Hepatocyte (in vitro differentiated cells): Measurements from ENCODE around the gene CHST6.
"Not testable (repeated sequence)": the region's sequence is repeated elsewhere in the genome, so short reads cannot be mapped to it uniquely, and the experiment has no call there.

Source experiments
- CTCF ChIP-seq: fragments of 200-600 bp; sonication (generic); IDR thresholded peaks from 2 replicates; pipeline ENCODE4 v1.5.1; 2016; ENCODE audit warnings: antibody characterized with exemption, mild to moderate bottlenecking; ENCODE audit not compliant: poor library complexity
- EZH2 ChIP-seq: fragments of 200-600 bp; sonication (generic); IDR thresholded peaks from 2 replicates; pipeline ENCODE4 v1.6.1; 2016; ENCODE audit warnings: antibody characterized with exemption, mild to moderate bottlenecking, borderline replicate concordance

- not testable (repeated sequence) for TF ChIP-seq CTCF, EZH2
These were observed 6.6 kb upstream of the CHST6 start for GRCh38 chr16:75501820-75502219.
